Measurements from ENCODE around the gene ZNF740. TPM values are rescaled to one million over a fixed set of nuclear protein-coding genes. Genes with fewer than 3 reads are reported as not detected.

ZNF740 gene
- total and polyA plus RNA-seq, 2 of the 8 experiments (the other 6 are each of a cell fraction or from before 2014, with no cell fraction given) = 8.2 to 40.0 TPM

DNA sequence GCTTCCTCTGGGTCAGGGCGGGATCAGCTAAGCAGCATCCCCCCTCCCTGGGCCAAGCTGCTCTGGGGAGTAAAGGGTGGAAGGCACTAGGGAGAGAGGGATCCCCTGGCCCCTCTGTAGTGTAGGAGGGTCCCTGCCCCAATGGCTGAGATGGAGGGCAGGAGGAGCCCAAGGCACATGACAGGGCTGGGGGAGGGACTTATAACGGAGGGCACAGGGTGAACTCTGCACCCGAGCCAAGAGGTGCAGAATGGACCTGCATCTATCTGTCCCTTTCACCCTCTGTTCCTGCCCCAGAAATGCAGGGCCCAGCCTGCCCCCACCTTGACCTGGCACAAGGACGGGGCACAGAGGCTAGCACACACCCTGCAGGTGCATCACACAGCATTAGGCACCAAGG lies 30.3 kb downstream of the ZNF740 start:
- Histone ChIP-seq H2BK12ac (ENCODE audit: low read depth, low read length) (no peak overlapping the region), H3K56ac (replicated peaks; ENCODE audit: insufficient read length, low read depth, low read length) (no peak overlapping the region), H3K4me1 (replicated peaks in 1 of 4; ENCODE audit: control insufficient read depth in 3 of 4, insufficient read depth in 4 of 4, low read length in 3 of 4) (peaks cover 11 to 24% (median 16%) of the 10 kb centered on the region in 4 experiments), H3K4ac (replicated peaks; ENCODE audit: insufficient read length, low read depth, low read length) (no peak overlapping the region), H3K79me1 (ENCODE audit: low read depth, low read length) (peaks cover 6% of the 10 kb centered on the region; the same call in 1 of the 2 replicates), H3K14ac (ENCODE audit: insufficient read length) (no peak overlapping the region), H3K23ac (ENCODE audit: insufficient read length) (no peak overlapping the region), H4K8ac (ENCODE audit: extremely low read depth, insufficient read depth, low read length) (no peak overlapping the region), H2BK5ac (ENCODE audit: low read depth, low read length) (no peak overlapping the region), H2BK20ac (ENCODE audit: low read length) (no peak overlapping the region), H4K91ac (replicated peaks; ENCODE audit: insufficient read length, low read length) (no peak overlapping the region), H3K18ac (ENCODE audit: extremely low read depth, low read length) (no peak overlapping the region), H2BK120ac (replicated peaks; ENCODE audit: low read depth, low read length) (no peak overlapping the region), H3K36me3 (ENCODE audit: control insufficient read depth in 2 of 4, insufficient read depth in 4 of 4, low read length in 3 of 4) (peaks cover 20 to 45% (median 31%) of the 10 kb centered on the region in 4 experiments), H3K4me3 (ENCODE audit: extremely low read depth in 1 of 4, insufficient read depth in 2 of 4, low read depth in 3 of 4, low read length in 4 of 4) (no peak overlapping the region), H3K9me3 (ENCODE audit: insufficient read depth in 2 of 2, low read depth in 1 of 2, low read length in 1 of 2) (no peaks in the 10 kb centered on the region), H3K27ac (ENCODE audit: low read depth, low read length) (no peak overlapping the region), H2AK5ac (ENCODE audit: low read depth, low read length) (no peak overlapping the region), H2AFZ (ENCODE audit: low read length) (no peak overlapping the region), H4K20me1 (replicated peaks in 1 of 2; ENCODE audit: control insufficient read depth in 1 of 2, insufficient read depth in 2 of 2, low read length in 2 of 2) (peaks cover 2 to 4% of the 10 kb centered on the region in 2 experiments), H3K79me2 (ENCODE audit: control insufficient read depth in 1 of 2, insufficient read depth in 2 of 2, low read length in 2 of 2) (peaks cover 4 to 7% of the 10 kb centered on the region in 2 experiments), H3K23me2 (ENCODE audit: low read depth, low read length) (peaks cover 5% of the 10 kb centered on the region; the same call in 1 of the 2 replicates), H3K27me3 (replicated peaks in 1 of 4; ENCODE audit: control insufficient read depth in 3 of 4, extremely low read depth in 1 of 4, insufficient read depth in 3 of 4, low read length in 3 of 4) (no peaks in the 10 kb centered on the region; a peak in 1 of 7 replicates), H4K5ac (ENCODE audit: insufficient read length, low read depth, low read length) (no peak overlapping the region), H3K9ac (replicated peaks in 1 of 4; ENCODE audit: extremely low read depth in 1 of 4, low read depth in 3 of 4, low read length in 3 of 4) (no peak overlapping the region), H3K4me2 (ENCODE audit: insufficient read depth in 1 of 2, low read depth in 2 of 2, low read length in 2 of 2) (no peak overlapping the region), H2BK15ac (ENCODE audit: low read length) (no peak overlapping the region)
- DNase-seq (ENCODE audit: low read depth in 1 of 2, low spot score in 2 of 2) (no peak), FAIRE-seq (no peak)
- 92% methylated on average over 4 of the region's 4 CpGs; no CpG with 5 or more reads in 1 of the 2 experiments for WGBS, 2 experiments (ENCODE audit: extremely low coverage in 1 of 2, insufficient coverage in 1 of 2, insufficient read length in 1 of 2, insufficient replicate concordance in 2 of 2, low coverage in 1 of 2, low lambda C conversion rate in 2 of 2, missing lambda C conversion rate in 1 of 2)
- CTCF ChIA-PET (ENCODE audit: partially characterized antibody) = interaction anchor here (0.6 to 22.3 kb wide), 19 partner anchors 9 to 423 kb away, joined by 3 to 654 read pairs (median 18); partner anchors contain the start of genes CSAD, ESPL1, MYG1 and NPFF
- POLR2A ChIA-PET (ENCODE audit: partially characterized antibody) = interaction anchor here (0.6 to 11.1 kb wide), 11 partner anchors 9 to 88 kb away, joined by 3 to 113 read pairs (median 4); partner anchors contain the start of genes ESPL1, MYG1 and PFDN5
- TF ChIP-seq, protein P1, sequence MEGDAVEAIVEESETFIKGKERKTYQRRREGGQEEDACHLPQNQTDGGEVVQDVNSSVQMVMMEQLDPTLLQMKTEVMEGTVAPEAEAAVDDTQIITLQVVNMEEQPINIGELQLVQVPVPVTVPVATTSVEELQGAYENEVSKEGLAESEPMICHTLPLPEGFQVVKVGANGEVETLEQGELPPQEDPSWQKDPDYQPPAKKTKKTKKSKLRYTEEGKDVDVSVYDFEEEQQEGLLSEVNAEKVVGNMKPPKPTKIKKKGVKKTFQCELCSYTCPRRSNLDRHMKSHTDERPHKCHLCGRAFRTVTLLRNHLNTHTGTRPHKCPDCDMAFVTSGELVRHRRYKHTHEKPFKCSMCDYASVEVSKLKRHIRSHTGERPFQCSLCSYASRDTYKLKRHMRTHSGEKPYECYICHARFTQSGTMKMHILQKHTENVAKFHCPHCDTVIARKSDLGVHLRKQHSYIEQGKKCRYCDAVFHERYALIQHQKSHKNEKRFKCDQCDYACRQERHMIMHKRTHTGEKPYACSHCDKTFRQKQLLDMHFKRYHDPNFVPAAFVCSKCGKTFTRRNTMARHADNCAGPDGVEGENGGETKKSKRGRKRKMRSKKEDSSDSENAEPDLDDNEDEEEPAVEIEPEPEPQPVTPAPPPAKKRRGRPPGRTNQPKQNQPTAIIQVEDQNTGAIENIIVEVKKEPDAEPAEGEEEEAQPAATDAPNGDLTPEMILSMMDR (IDR thresholded peaks at IDR 0.05; ENCODE audit: control extremely low read depth in 1 of 3, insufficient read depth in 1 of 3, low read depth in 1 of 3, low read length in 3 of 3) = no peak
- TF ChIP-seq BRCA1 (IDR thresholded peaks at IDR 0.05; ENCODE audit: low read depth, low read length) (no peak), SP4 (IDR thresholded peaks at IDR 0.05; ENCODE audit: low read length) (no peak), SAP30 (IDR thresholded peaks at IDR 0.05; ENCODE audit: insufficient read depth, insufficient replicate concordance, low read length) (no peak), CBX5 (IDR thresholded peaks at IDR 0.05; ENCODE audit: low read depth, low read length) (no peak), SIX5 (IDR thresholded peaks at IDR 0.05; ENCODE audit: low read depth, low read length) (no peak), HDAC2 (IDR thresholded peaks at IDR 0.05; ENCODE audit: borderline replicate concordance in 1 of 2, low read depth in 2 of 2, low read length in 2 of 2) (no peak), CHD1 (IDR thresholded peaks at IDR 0.05; ENCODE audit: low read depth, low read length) (no peak), KDM4A (IDR thresholded peaks at IDR 0.05; ENCODE audit: low read depth, low read length, severe bottlenecking) (no peak)
- TF ChIP-seq, protein P2, sequence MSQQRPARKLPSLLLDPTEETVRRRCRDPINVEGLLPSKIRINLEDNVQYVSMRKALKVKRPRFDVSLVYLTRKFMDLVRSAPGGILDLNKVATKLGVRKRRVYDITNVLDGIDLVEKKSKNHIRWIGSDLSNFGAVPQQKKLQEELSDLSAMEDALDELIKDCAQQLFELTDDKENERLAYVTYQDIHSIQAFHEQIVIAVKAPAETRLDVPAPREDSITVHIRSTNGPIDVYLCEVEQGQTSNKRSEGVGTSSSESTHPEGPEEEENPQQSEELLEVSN (IDR thresholded peaks at IDR 0.05) = no peak
